HG03520 (cell line): ENCODE results near the gene GMIP.
A peak's percentile ranks its signal among the peaks of the same experiment; 100 is the strongest.
"Not testable (repeated sequence)": the region's sequence is repeated elsewhere in the genome, so short reads cannot be mapped to it uniquely, and the experiment has no call there.

Source experiments
- ATAC-seq: cut with Tn5 transposase; IDR thresholded peaks from one replicate; pipeline ENCODE4 v1.9.1; 2021; ENCODE audit warnings: mild to moderate bottlenecking, moderate library complexity; ENCODE audit not compliant: unreplicated experiment

GMIP gene, protein sequence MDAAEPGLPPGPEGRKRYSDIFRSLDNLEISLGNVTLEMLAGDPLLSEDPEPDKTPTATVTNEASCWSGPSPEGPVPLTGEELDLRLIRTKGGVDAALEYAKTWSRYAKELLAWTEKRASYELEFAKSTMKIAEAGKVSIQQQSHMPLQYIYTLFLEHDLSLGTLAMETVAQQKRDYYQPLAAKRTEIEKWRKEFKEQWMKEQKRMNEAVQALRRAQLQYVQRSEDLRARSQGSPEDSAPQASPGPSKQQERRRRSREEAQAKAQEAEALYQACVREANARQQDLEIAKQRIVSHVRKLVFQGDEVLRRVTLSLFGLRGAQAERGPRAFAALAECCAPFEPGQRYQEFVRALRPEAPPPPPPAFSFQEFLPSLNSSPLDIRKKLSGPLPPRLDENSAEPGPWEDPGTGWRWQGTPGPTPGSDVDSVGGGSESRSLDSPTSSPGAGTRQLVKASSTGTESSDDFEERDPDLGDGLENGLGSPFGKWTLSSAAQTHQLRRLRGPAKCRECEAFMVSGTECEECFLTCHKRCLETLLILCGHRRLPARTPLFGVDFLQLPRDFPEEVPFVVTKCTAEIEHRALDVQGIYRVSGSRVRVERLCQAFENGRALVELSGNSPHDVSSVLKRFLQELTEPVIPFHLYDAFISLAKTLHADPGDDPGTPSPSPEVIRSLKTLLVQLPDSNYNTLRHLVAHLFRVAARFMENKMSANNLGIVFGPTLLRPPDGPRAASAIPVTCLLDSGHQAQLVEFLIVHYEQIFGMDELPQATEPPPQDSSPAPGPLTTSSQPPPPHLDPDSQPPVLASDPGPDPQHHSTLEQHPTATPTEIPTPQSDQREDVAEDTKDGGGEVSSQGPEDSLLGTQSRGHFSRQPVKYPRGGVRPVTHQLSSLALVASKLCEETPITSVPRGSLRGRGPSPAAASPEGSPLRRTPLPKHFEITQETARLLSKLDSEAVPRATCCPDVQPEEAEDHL

DNA sequence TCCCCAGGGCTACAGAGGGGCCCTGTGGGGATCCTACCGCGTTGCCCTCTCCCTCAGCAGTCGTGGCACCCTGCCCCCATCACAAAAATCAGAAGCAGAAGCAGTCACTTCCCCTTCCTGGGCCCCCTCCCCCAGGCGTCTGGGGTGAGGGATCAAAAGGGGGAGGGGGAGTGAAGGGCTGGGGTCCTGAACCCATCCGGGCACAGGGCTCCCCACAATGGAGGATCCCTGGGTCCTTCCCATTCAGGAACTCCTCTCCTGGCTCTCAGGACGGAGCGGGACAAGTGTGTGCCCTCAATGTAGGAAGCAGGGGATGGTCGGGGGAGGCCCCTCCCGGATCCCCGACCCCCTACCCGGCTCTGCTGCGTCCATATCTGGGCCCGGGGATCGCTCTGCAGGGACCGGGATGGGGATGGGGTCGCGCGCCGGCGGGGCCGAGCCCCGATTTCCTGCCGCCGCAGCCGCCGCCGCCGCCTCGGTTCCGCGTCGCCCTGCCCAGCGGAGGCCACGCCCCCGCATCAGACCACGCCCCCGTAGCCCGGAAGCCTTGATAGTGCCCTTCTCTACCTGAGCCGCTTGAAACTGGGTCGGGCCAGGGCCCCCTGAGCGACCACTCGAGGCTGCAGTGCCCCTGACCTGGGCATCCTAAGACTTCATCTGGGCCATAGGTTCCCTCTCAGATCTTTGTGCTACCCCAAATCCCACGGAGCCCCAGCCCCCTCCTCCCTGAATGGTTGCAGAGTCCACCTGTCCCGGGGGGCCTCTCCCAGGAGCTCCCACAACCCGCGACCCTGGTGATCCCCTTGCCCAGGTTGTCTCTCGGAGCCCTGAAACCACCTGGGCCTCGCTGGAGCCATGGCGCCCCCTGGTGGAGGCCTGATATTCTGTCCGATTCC lies at the start of gene GMIP:
TSS of gene GMIP (minus strand) at position 500 of the 896 bp plus-strand sequence. CDS start at position 372, 128 bp downstream.
- peak; percentile 57 for ATAC-seq

DNA sequence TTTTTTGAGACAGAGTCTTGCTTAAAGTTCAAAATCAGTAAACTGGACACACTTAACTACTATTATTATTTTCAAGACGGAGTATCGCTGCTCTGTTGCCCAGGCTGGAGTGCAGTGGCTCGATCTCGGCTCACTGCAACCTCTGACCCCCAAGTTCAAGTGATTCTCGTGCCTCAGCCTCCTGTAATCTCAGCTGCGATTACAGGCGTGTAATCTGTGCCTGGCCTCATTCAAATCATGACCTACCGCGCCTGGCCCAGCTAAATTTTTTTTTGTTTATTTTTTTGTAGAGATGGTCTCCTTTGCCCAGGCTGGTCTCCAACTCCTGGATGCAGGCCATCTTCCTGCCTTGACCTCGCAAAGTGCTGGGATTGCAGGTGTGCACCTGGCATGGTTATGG lies 48.2 kb upstream of the GMIP start:
- no peak for ATAC-seq

- ATAC-seq, result not testable (repeated sequence)
These were observed 45.6 kb upstream of the GMIP start for GRCh38 chr19:19689023-19689422.

- no peak for ATAC-seq
These were observed 43.6 kb upstream of the GMIP start for GRCh38 chr19:19687090-19687489.

DNA sequence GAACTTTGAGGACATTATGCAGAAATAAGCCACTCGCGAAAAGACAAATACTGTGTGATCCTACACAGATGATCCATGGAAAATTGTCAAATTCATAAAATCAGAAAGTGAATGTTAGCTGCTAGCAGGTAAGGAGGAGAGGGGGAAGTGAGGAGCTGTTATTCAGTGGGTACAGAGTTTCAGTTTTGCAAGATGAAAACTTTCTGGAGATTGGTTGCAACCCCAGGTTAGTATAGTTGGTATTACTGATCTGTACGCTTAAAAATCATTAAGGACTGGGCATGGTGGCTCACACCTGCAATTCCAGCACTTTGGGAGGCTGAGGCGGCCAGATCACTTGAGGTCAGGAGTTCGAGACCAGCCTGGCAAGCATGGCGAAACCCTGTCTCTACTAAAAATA lies 43.1 kb upstream of the GMIP start:
- no peak for ATAC-seq

- ATAC-seq, result not testable (repeated sequence)
These were observed 42.7 kb upstream of the GMIP start for GRCh38 chr19:19686119-19686518.

GRCh38 chr19:19679176-19680073 lies 36.0 kb upstream of the GMIP start:
- ATAC-seq, result no peak

DNA sequence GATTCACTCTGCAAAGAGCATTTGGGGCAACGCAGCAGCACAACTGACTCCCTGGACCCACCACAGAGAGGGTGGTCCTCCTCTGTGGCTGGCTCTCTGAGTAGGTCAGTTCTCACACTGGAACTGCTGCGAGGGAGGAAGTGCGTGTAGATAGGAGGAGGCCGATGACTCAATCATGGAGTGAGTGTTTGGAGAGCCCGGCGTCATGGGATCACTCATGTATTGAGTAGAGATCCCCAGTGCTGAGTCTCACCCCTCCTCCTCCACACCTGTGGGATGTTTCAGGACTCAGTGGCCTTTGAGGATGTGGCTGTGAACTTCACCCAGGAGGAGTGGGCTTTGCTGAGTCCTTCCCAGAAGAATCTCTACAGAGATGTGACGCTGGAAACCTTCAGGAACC lies 34.1 kb upstream of the GMIP start:
- ATAC-seq, result no peak

DNA sequence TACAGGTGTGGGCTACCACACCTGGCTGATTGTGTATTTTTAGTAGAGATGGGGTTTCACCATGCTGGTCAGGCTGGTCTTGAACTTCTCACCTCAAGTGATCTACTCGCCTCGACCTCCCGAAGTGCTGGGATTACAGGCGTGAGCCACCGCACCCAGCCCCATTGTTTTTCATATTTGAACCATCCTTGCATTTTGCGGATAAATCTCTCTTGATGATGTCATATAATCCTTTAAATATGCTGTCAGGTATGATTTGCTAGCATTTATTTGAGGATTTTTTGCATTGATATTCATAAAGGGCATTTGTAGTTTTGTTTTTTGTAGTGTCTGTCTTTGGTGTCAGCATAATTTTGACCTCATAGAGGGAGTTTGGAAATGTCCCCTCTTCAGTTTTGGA lies 30.9 kb upstream of the GMIP start:
- no peak for ATAC-seq

GRCh38 chr19:19672816-19673215 lies 29.4 kb upstream of the GMIP start:
- ATAC-seq, result no peak

DNA sequence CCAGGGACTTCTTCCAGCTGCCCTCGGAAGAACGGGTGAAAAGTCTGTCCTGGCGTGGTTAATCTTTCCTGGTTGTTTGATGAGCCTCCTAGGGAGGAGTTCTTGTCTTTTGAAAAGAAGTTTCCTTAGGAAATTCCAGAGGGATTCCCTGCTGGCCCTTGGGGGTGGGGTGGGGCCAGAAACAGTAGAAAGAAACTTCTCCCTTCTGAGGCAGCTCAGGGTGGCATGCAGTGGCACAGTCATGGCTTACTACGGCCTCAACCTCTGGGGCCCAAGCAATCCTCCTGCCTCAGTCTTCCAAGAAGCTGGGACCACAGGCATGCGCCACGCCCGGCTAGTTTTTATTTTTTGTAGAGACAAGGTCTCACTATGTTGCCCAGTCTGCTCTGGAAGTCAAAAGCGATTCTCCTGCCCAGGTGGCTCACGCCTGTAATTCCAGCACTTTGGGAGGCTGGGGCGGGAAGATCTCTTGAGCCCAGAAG lies 26.7 kb upstream of the GMIP start:
- no peak for ATAC-seq

DNA sequence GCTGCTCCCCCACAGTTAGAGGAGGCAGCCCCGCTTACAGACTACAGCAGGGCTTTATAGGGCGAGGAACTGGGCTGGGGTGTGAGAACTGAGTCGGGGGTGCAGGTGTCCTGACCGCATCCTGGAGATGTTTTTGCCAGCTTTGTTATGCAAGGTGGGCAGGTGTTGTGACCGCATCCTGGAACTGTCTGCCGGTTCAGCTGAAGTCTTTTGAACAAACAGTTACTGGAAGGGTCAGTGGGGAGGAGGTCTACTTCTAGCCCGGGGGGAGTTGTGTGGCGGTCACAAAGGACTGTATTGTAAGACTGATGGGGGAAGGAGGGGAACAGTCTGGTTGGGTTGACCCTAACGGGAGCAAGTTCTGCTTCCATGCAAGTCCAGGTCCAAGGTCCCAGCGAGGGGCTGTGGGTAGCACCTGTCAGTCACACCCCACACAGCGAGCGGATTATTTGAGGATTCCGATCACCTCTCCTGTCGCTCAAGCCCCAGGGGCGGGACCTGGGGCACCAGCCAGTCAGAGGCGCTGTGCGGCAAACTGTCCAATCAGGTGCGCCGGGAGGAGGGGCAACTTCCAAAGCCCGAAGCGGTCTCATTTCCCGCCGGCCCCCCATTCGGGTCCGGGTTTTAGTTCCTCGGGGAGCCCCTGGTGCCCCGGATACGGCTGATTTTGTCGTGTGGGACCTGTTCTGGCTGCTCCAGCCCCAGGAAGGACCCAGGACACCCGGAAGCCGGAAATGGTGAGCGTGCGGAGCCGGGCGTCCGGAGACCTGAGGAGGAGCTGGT lies 25.0 kb upstream of the GMIP start, which contains the start of gene ZNF101:
TSS of gene ZNF101 (plus strand) at position 610 of the 783 bp plus-strand sequence. CDS start at position 735, 125 bp downstream.
- ATAC-seq, result peak; percentile 49

DNA sequence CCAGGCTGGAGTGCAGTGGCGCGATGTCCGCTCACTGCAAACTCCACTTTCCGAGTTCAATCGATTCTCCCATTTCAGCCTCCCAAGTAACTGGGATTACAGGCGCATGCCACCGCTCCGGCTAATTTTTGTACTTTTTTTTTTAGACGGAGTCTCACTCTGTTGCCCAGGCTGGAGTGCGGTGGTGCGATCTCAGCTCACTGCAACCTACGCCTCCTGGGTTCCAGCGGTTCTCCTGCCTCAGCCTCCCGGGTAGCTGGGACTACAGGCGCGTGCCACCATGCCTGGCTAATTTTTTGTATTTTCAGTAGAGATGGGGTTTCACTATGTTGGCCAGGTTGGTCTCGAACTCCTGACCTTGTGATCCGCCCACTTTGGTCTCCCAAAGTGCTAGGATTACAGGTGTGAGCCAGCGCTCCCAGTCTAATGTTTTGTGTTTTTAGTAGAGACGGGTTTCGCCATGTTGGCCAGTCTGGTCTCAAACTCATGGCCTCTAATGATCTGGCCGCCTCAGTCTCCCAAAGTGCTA lies 22.0 kb upstream of the GMIP start:
- ATAC-seq, result not testable (repeated sequence)

DNA sequence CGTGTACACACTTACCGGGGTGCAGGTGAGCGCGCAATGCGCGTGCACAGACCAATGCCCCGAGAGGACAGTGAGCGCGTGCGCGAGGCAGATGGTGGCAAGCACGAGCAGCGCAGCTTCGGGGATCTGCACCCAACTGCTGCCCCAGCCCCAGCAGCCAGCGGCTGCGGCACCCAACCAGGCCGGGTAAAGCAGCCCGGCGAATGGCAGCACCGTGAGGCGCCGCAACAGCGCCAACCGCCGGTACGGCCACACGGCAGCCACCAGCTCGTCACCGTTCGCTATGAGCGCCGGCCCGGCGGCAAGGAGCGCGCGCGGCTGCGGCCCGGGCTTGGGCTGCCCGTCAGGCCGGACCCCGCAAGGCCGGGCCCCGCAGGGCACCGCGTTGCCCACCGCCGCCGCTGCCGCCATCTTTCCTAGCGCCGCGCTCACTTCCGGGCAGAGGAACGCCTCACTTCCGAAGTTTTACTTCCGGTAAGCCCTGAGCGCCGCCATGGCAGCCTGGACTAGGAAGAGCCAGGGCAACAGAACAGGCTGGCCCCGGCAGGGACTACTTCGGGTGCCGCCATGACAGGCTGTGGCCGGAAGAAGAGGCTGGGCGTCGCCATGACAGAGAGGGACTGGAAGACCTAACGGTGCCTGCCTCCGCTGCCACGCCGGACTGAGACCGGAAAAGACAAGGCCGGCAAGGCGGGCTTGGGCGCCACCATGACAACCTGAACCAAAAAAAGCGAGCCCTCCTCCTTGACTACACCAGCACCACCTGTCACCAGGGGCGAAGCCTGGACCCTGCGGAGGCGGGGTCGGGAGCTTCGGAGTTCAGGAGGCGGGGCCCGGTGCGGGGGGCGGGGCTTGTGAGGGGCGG lies 20.0 kb upstream of the GMIP start, which contains the start of gene ATP13A1:
TSS of gene ATP13A1 (minus strand) at position 421 of the 865 bp plus-strand sequence. CDS start at position 411, 10 bp downstream.
- ATAC-seq, result peak; percentile 56

- peak; percentile 2 for ATAC-seq
These were observed 19.4 kb upstream of the GMIP start for GRCh38 chr19:19662871-19663255.

DNA sequence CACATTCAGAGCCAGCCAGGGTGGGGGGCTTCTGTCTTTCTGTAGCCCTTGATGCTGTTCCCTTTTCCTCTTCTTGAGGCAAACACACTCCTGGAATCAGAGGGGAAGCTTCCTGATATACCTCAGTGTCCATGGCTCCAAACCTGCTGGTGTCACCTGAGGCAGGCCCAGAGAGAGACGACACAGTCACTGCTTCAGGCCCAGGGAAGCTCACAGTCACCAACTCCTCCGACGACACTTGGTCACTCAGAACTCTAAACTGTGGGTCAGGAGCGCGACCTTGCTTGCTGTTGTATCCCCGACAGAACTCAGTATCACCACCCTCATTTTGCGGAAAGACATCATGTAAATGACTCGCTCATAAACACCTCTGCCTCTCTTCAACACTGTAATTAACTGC lies 18.9 kb upstream of the GMIP start:
- ATAC-seq, result no peak

DNA sequence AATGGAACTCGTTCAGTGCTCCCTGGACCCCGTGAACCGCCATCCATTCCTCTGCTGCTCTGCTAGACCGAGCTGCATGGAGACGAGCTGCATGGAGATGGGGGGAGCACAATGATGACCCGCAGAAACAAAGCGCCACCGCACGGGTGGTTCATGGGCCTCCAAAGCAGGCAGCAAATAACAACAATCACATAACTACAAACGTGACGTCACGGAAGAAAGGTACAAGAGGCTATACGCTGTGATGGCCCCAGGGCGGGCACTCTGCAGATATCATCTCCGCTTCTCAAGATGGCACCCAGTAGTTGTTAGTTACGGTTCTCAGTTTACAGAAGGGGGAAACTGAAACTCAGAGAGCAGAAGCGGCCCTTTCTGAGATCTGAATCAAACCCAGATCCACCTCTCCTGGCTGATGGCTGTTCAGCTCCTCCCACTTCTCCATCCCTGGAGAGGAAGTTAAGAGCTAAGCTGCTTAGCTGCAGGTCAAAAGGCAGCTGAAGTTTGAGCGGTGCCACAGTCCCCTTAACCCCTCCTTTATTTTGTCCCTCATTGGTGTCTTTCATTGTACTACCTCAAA lies 18.3 kb upstream of the GMIP start:
- ATAC-seq, result peak; percentile 36
